GM21619 (cell line): ENCODE results near the gene C19orf73.
"Not testable (repeated sequence)": the region's sequence is repeated elsewhere in the genome, so short reads cannot be mapped to it uniquely, and the experiment has no call there.

ENCODE experiments used
- ATAC-seq: cut with Tn5 transposase; IDR thresholded peaks from one replicate; pipeline ENCODE4 v1.9.1; 2021; ENCODE audit not compliant: unreplicated experiment

Gene C19orf73

GRCh38 chr19:49123285-49123684 is 4.3 kb upstream of the C19orf73 start:
- not testable (repeated sequence) for ATAC-seq

GRCh38 chr19:49121841-49122240 is 2.9 kb upstream of the C19orf73 start:
- ATAC-seq: not testable (repeated sequence)

- no peak for ATAC-seq
These were observed 1.9 kb upstream of the C19orf73 start for GRCh38 chr19:49120868-49121267.

- no peak for ATAC-seq
These were observed 1.4 kb upstream of the C19orf73 start for GRCh38 chr19:49120325-49120683.

GRCh38 chr19:49119411-49120324 is 725 bp upstream of the C19orf73 start, which contains the start of gene PPFIA3:
Gene PPFIA3 (plus strand): TSS chr19:49119544. CDS start chr19:49127874, 8,330 bp downstream.
- no peak for ATAC-seq

- ATAC-seq: no peak
These were observed 1.0 kb downstream of the C19orf73 start for GRCh38 chr19:49117677-49118564.

GRCh38 chr19:49116544-49116943 is 2.4 kb downstream of the C19orf73 start:
- no peak for ATAC-seq

GRCh38 chr19:49114630-49115363 is 4.1 kb downstream of the C19orf73 start:
- no peak for ATAC-seq

- no peak for ATAC-seq
These were observed 4.9 kb downstream of the C19orf73 start, which contains the start of gene LIN7B for GRCh38 chr19:49113762-49114629. Gene LIN7B (plus strand): TSS chr19:49114370. CDS start chr19:49114405, 35 bp downstream.

- no peak for ATAC-seq
These were observed 7.5 kb downstream of the C19orf73 start for GRCh38 chr19:49111218-49111998.

- no peak for ATAC-seq
These were observed 8.4 kb downstream of the C19orf73 start for GRCh38 chr19:49110567-49110966.

GRCh38 chr19:49109569-49110233 is 9.2 kb downstream of the C19orf73 start:
- no peak for ATAC-seq

GRCh38 chr19:49109051-49109450 is 9.9 kb downstream of the C19orf73 start:
- ATAC-seq: no peak

- no peak for ATAC-seq
These were observed 11.1 kb downstream of the C19orf73 start for GRCh38 chr19:49107625-49108459.

- no peak for ATAC-seq
These were observed 12.3 kb downstream of the C19orf73 start for GRCh38 chr19:49106648-49107135.

- ATAC-seq: no peak
These were observed 14.6 kb downstream of the C19orf73 start for GRCh38 chr19:49104229-49104864.
